GM18867 (cell line): ENCODE measurements around the gene SLC26A9.
"Not testable (repeated sequence)": the region's sequence is repeated elsewhere in the genome, so short reads cannot be mapped to it uniquely, and the experiment has no call there.

ENCODE experiments used
- ATAC-seq: cut with Tn5 transposase; IDR thresholded peaks from one replicate; pipeline ENCODE4 v1.9.1; 2021; ENCODE audit warnings: mild to moderate bottlenecking, moderate library complexity; ENCODE audit not compliant: unreplicated experiment

SLC26A9 gene

GRCh38 chr1:205905095-205905494 lies 38.2 kb downstream of the SLC26A9 start:
- not testable (repeated sequence) for ATAC-seq

DNA sequence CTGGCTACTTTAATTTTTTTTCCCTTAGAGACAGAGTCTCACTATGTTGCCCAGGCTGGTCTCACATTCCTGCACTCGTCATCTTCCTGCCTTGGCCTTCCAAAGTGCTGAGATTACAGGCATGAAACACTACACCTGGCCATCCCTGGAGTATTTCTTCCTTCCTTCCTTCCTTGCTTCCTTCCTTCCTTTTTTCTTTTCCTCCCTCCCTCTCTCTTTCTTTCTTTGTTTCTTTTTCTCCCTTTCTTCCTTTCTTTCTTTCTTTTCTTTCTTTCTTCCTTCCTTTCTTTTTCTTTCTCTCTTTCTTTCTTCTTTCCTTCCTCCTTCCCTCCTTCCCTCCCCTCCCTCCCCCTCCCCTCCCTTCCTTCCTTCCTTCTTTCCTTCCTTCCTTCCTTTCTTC lies 46.9 kb downstream of the SLC26A9 start:
- ATAC-seq, result no peak

- ATAC-seq, result not testable (repeated sequence)
Observed at GRCh38 chr1:205894119-205894518, 49.1 kb downstream of the SLC26A9 start.

- not testable (repeated sequence) for ATAC-seq
Observed at GRCh38 chr1:205892175-205892574, 51.1 kb downstream of the SLC26A9 start.

- not testable (repeated sequence) for ATAC-seq
Observed at GRCh38 chr1:205891481-205891880, 51.8 kb downstream of the SLC26A9 start.

DNA sequence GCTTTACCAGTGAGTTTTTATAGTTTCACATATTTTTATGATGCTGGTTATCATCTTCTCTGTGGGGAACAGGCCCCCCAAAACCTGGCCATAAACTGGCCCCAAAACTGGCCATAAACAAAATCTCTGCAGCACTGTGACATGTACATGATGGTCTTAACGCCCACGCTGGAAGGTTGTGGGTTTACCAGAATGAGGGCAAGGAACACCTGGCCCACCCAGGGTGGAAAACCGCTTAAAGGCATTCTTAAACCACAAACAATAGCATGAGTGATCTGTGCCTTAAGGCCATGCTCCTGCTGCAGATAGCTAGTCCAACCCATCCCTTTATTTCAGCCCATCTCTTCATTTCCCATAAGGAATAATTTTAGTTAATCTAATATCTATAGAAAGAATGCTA lies 52.6 kb downstream of the SLC26A9 start:
- not testable (repeated sequence) for ATAC-seq

GRCh38 chr1:205889706-205890105 lies 53.5 kb downstream of the SLC26A9 start:
- ATAC-seq, result not testable (repeated sequence)

DNA sequence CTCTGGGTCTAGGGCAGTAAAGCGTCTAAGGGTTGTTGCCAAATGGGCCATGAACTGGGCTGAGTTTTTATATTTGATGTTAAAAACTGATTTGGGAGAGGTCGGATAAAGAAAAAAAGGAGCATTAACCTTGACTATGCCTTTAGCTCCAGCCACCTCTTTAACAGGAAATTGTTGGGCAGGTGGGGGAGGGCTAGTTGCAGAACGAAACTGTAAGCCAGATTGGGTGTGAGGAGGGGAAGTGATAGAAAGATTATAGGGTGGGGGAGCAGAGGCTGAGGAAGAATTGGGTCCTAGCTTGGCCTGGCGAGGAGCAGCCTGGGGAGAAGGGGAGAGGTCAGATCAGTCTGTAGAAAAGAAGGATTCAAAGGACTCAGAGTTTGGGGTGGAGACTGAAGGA lies 54.2 kb downstream of the SLC26A9 start:
- not testable (repeated sequence) for ATAC-seq

- ATAC-seq, result no peak
Observed at GRCh38 chr1:205883792-205884191, 59.5 kb downstream of the SLC26A9 start.

DNA sequence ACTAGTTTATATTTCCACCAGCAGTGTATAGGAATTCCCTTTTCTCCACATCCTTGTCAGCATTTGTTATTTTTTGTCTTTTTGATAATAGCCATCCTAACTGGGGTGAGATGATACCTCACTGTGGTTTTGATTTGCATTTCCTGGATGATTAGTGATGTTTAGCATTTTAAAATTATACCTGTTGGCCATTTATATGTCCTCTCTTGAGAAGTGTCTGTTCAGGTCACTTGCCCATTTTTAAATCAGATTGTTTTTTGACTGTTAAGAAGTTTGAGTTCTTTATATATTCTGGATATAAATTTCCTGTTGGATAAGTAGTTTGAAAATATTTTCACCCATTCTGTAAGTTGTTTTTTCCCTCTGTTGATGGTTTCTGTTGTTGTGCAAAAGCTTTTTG lies 62.3 kb downstream of the SLC26A9 start:
- no peak for ATAC-seq

DNA sequence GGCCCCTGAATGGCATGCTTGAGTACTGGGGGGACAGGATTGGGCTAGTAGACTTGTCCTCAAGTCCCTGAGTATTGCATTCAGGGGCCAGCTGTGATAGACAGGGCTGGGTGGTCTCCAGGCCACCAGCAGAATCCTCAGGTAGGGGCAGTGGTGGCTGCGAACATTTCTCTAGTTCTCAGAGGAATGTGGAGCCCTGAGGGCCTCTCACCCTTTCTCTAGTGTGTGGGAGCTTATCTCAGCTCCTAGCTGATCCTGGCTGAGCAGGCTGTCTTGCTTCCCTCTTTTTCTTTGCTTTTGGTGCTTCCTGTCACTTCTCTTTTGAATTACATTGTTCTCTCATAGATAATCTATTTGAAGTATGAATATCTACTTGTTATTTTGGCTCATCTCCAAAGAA lies 63.3 kb downstream of the SLC26A9 start:
- no peak for ATAC-seq

- ATAC-seq, result no peak
Observed at GRCh38 chr1:205878026-205878425, 65.2 kb downstream of the SLC26A9 start.

- ATAC-seq, result not testable (repeated sequence)
Observed at GRCh38 chr1:205873148-205873547, 70.1 kb downstream of the SLC26A9 start.

GRCh38 chr1:205870236-205870635 lies 73.0 kb downstream of the SLC26A9 start:
- ATAC-seq, result no peak
